ENCODE measurements around the gene SCAND1. TPM values are rescaled to one million over a fixed set of nuclear protein-coding genes. Genes with fewer than 3 reads are reported as not detected.
"Not testable (repeated sequence)": the region's sequence is repeated elsewhere in the genome, so short reads cannot be mapped to it uniquely, and the experiment has no call there.

SCAND1 gene
- polyA plus RNA-seq, 3 donors = 42.5 to 65.3 (median 59.9) TPM

- no peak for DNase-seq
Observed at GRCh38 chr20:35972462-35972861, 18.2 kb upstream of the SCAND1 start.

GRCh38 chr20:35971981-35972380 lies 17.7 kb upstream of the SCAND1 start:
- no peak for DNase-seq

GRCh38 chr20:35968930-35969329 lies 14.6 kb upstream of the SCAND1 start:
- no peak for DNase-seq

GRCh38 chr20:35967979-35968640 lies 13.8 kb upstream of the SCAND1 start, which contains the start of gene CNBD2:
Gene CNBD2, plus strand, starts transcription at chr20:35968590. Its CDS starts 173 bp downstream, at chr20:35968763.
- no peak for DNase-seq

GRCh38 chr20:35963878-35964277 lies 9.6 kb upstream of the SCAND1 start:
- no peak for DNase-seq

GRCh38 chr20:35959291-35959690 lies 5.0 kb upstream of the SCAND1 start:
- DNase-seq = not testable (repeated sequence)

GRCh38 chr20:35956616-35957015 lies 2.3 kb upstream of the SCAND1 start:
- no peak for DNase-seq

- DNase-seq = no peak
Observed at GRCh38 chr20:35954907-35955251, 577 bp upstream of the SCAND1 start.

- peak; percentile 31 for DNase-seq
Observed at GRCh38 chr20:35953387-35954199, 709 bp downstream of the SCAND1 start.

- no peak for DNase-seq
Observed at GRCh38 chr20:35952480-35953386, 1.6 kb downstream of the SCAND1 start.

GRCh38 chr20:35952080-35952479 lies 2.2 kb downstream of the SCAND1 start:
- DNase-seq = not testable (repeated sequence)

GRCh38 chr20:35950093-35950492 lies 4.2 kb downstream of the SCAND1 start:
- DNase-seq = no peak

- DNase-seq = no peak
Observed at GRCh38 chr20:35947907-35948306, 6.4 kb downstream of the SCAND1 start.

- no peak for DNase-seq
Observed at GRCh38 chr20:35947489-35947888, 6.8 kb downstream of the SCAND1 start.

GRCh38 chr20:35942243-35942642 lies 12.1 kb downstream of the SCAND1 start:
- DNase-seq = no peak

- no peak for DNase-seq
Observed at GRCh38 chr20:35941620-35942019, 12.7 kb downstream of the SCAND1 start.

- DNase-seq = no peak
Observed at GRCh38 chr20:35939264-35939663, 15.0 kb downstream of the SCAND1 start.

GRCh38 chr20:35934050-35934449 lies 20.3 kb downstream of the SCAND1 start:
- DNase-seq = no peak

- no peak for DNase-seq
Observed at GRCh38 chr20:35929301-35929700, 25.0 kb downstream of the SCAND1 start.

- no peak for DNase-seq
Observed at GRCh38 chr20:35920523-35920922, 33.8 kb downstream of the SCAND1 start.

- no peak for DNase-seq
Observed at GRCh38 chr20:35918021-35918420, 36.3 kb downstream of the SCAND1 start.

GRCh38 chr20:35917077-35917476 lies 37.2 kb downstream of the SCAND1 start:
- DNase-seq = no peak

Data from renal pelvis (tissue), 4 donors.